CD4-positive, alpha-beta T cell treated with Interleukin-12 subunit alpha and Interleukin-12 subunit beta, for 1 hour (primary cell): Measurements from ENCODE around the gene HNRNPF.
"Not testable (repeated sequence)": the region's sequence is repeated elsewhere in the genome, so short reads cannot be mapped to it uniquely, and the experiment has no call there.

ENCODE experiments used
- DNase-seq: peaks from one replicate; pipeline ENCODE4 v3.0.0-alpha.2; 2020

The HNRNPF gene

GRCh38 chr10:43396061-43396927 lies 12.7 kb downstream of the HNRNPF start:
- DNase-seq, result peak; percentile 76

- peak; percentile 43 for DNase-seq
Observed at GRCh38 chr10:43395571-43396060, 13.4 kb downstream of the HNRNPF start.

- no peak for DNase-seq
Observed at GRCh38 chr10:43394868-43395267, 14.1 kb downstream of the HNRNPF start.

DNA sequence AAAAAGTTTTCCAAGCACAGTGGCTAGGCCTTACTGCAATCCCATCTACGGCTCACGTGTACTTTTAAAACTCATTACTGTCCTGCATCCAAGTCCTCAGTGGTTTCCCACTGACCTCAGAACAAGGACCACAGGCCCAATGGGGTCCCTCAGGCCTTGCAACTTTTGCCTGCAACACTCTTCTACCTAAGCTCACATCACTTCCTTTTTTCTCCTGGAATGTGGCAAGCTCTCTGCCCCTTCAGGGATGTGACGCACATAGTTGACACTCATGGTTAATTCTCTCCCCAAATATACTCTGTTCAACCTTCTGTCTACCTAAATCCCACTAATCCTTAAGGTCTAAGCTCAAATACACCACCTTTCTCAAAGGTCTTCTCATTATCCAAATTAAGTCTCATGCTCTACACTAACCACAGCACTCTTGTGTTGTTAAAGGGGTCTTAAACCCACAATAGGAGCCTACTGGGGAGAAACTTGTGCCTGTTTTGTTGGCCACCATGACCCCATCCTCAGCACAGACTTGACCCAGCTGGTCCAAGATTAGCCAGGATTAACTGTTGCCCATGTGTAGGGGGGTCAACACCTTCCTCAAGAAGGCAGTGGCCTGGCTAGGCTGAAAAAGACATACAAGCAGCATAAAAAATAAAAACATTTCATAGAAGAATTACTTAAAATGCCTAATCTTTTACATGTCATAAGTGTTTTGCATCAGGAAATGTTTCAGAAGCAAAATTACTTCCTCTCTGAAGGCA lies 15.2 kb downstream of the HNRNPF start:
- DNase-seq, result no peak

GRCh38 chr10:43393186-43393585 lies 15.8 kb downstream of the HNRNPF start:
- not testable (repeated sequence) for DNase-seq

- no peak for DNase-seq
Observed at GRCh38 chr10:43392748-43393147, 16.2 kb downstream of the HNRNPF start.

DNA sequence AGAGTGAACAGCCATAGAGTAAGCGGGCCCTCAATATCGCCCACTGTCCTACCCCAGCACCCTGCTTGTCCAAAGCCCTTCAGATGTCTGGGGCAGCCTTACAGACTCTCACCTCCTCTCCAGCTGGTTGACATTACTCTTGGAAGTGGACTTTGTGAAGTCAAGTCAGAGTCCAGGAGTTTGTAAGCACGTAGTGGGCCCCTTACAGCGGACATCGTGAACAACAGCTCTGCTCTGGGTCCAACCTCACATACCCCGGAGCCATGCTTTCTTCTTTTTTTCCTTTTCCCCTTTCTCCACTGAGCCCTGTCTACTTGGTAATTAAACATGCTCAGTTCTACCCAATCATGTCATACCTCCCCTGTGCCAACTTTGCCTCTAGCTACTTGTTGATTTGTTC lies 17.5 kb downstream of the HNRNPF start:
- no peak for DNase-seq

- peak; percentile 56 for DNase-seq
Observed at GRCh38 chr10:43390759-43391158, 18.2 kb downstream of the HNRNPF start.

- DNase-seq, result no peak
Observed at GRCh38 chr10:43390333-43390732, 18.7 kb downstream of the HNRNPF start.

- DNase-seq, result no peak
Observed at GRCh38 chr10:43389867-43390266, 19.1 kb downstream of the HNRNPF start.

- DNase-seq, result no peak
Observed at GRCh38 chr10:43387678-43388032, 21.3 kb downstream of the HNRNPF start.

GRCh38 chr10:43386981-43387677 lies 21.9 kb downstream of the HNRNPF start:
- no peak for DNase-seq

DNA sequence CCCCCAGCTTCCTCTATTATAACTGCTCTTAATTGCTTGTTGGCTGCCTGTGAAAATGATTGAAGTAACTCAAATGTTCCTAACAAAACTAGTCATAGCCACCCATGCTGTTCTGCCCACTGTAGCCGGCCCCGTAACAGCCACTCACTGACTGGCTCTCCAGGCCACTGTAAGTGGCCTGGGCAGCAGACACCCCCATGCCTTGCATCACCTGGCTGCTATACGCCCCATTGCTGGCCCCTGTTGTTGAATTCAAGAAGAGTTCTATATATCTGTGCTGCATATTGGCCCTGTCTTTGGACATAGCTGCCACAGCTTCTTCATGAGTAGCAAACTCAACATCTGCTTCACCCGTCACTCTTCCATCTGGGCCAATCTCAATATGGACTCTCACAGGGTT lies 22.4 kb downstream of the HNRNPF start:
- no peak for DNase-seq

DNA sequence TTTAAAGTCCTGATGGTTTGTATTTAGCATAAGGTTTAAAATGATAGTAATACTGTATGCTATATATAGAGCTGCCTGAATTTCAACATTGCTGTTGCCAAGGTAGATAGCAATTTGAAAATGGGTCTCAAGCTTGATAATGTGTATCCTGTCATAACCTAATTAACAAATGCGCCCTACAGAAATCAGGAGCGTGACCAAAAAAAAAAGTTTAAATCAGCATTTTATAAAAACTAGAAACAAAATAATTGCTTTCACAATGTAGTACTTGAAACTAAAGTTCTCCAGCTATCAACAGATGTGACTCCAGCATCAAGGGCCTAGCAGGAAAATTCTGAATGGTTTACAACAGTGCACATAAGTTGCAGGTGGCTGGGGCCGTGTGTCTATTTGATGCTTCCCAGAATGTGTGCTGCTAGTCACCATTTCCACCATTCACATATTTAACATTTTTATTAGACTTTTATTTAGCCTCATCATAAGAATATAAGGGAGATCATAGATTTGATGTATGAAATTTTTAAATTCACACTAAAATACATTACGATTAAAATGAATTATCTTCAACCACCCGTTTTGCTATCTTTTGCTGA lies 23.5 kb downstream of the HNRNPF start:
- no peak for DNase-seq

- no peak for DNase-seq
Observed at GRCh38 chr10:43384252-43385221, 24.4 kb downstream of the HNRNPF start.

DNA sequence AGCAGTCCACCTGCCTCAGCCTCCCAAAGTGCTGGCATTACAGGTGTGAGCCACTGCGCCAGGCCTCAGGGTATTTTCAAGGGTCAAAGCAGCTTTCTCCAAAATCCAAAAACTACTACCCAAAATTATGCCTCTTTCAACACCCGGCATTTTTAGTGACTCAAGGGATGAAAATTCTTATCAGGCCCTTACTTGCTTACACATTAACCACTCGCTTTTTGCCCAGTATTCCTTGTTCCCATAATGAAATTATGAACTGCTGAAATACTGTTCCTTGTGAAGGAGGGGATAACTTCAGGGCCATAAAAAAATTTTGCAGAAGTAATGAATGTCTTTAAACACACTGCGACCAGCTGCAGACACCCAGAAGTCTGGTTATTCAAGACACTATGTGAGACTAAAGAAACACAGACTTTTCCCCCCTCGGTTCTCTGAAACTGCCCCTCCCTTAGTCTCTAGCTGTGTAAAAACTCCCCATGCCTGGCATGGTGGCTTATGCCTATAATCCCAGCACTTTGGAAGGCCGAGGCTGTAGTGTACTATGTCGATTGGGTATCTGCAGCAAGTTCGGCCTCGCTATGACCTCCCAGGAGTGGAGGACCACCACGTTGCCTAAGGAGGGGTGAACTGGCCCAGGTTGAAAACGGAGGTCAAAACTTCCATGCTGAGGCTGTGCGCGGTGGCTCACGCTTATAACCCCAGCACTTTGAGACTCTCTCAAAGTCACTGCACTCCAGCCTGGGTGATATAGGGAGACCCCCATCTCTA lies 25.6 kb downstream of the HNRNPF start:
- DNase-seq, result no peak

GRCh38 chr10:43380610-43381222 lies 28.3 kb downstream of the HNRNPF start:
- DNase-seq, result no peak

GRCh38 chr10:43377424-43377883 lies 31.5 kb downstream of the HNRNPF start:
- DNase-seq, result no peak

DNA sequence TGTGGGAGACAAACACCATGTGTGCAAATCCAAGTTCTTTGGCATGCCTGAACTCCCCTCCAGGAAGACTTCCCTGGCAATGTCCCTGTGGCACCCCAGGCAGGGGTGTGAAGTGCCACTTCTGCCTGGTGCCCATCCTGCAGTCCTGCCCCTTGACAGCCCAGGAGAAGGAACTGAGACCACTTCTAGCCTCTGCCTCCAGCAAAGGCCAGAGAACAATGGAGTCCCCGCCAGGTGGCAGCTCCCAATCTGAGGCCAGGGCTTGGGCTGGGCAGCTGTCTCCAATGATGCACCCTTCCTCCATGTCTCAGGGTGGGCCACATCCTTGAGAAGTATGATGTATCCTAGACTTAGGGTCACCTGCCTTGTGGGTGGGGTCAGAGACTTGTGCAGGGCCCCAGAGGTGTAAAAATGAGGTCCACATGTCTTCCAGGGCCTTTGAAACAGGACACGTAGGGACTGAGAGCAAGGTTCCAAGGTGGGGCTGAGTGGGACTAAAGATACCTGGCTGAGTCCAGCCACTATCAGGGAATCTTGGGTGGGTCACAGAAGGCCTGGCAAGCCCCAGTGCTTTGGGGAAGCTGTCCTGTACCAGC lies 32.1 kb downstream of the HNRNPF start:
- no peak for DNase-seq

GRCh38 chr10:43376046-43376635 lies 32.8 kb downstream of the HNRNPF start:
- no peak for DNase-seq
